ENCODE measurements around the gene DGKZ. TPM values are rescaled to one million over a fixed set of nuclear protein-coding genes. Genes with fewer than 3 reads are reported as not detected.

Gene DGKZ
- total RNA-seq, 2 experiments from 2014 or later = 76.0 to 81.4 TPM

DNA sequence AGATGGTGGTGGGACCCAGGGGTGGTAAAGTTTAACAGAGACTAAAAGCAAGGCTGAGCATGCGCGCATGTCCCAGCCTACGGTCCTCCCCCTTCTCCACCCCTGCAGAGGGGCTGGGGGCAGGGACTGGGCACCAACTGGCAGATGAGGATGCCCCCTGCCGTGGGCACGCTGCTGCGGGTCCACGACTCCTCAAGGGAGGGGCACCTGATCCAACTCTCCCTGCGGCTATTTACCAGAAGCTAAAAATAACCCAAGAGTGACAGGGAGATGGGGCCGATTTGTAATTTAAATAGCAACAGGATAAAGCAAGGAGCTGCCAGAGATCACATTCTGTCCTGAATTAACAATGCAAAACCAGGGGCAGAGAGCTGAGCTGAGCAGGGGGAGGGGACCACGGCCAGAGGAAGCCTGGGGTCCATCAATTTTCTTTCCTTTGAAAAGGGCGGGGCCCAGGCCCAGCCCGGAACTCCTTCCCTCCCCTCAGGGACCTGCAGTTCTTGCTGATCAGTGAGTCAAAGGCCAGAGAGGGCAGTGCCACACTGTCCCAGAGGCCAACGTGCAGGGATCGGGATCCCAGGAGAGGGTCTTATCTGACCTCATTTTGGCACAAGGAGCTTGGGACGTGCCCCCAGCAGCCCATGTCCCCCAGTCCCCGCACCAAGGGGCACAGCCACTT, 8.1 kb upstream of the DGKZ start:
- ChIA-PET POLR2A (interaction anchor here (0.7 kb wide), 1 partner anchor 23 kb away, joined by 7 read pairs; no protein-coding TSS in a partner anchor), CTCF (interaction anchor here (0.7 to 1.4 kb wide), 2 partner anchors 9 to 20 kb away, joined by 3 to 5 read pairs; no protein-coding TSS in a partner anchor)

DNA sequence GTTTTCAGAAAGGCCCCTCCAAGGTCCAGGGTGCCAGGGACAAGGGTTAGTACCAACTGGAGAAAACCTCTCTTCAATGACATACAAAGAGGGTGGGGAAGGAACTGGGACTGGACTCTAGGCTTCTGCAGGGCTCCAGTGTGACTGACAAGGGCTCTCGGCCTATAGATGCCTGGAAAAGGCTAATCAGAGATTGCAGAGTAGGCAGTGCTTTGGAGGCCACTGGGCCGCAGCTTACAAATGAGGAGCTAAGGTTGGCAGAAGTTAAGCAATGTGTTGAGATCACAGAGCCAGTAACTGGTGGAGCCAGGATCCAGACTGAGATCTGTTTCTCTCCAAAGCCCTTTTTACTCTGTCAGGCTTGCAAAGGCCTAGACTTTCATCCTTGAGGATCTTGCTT, 7.4 kb upstream of the DGKZ start:
- ChIA-PET CTCF (interaction anchor here (1.4 kb wide), 1 partner anchor 21 kb away, joined by 5 read pairs; no protein-coding TSS in a partner anchor), POLR2A (no interaction called here)

DNA sequence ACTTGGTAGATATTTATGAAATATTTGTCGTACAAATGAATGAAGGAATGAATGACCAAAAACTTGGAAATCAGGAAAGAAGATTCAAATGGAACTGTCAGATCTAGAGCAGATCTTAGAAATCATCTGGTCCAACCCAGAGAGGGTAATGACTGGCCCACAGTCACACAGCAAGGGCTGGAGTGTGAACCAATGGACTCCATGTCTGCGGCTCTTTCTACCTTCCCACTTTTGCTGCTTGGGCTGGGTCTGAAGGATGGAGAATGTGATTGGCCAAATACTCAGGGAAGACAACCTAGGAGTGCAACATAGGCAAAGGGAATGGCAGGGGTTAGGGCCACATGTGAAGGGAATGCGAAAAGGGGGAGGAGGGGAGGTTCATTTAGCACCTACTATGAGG, 5.8 kb upstream of the DGKZ start:
- ChIA-PET CTCF (interaction anchor here (0.8 to 1.2 kb wide), 2 partner anchors 23 to 103 kb away, joined by 3 to 4 read pairs; no protein-coding TSS in a partner anchor), POLR2A (no interaction called here)

DNA sequence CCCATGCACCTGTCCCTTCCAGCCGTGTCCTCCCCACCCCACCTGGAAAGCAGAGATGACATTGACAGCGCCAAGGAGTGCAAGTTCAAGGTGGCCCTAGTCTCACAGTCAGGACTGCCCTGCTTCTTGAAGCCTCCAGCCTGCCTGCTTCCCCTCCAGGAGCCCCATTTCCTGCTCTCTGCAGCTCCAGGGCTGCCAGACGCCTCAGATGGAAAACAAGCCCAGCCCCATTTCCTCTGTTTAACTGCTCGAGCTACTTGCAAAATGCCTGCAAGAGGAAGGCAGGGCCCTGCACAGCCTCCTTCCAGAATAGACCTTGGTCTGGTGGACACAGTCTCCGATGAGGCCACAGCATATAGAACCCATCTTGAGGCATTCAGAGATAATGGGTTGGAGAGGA, 5.0 kb upstream of the DGKZ start:
- POLR2A ChIA-PET = no interaction called here
- CTCF ChIA-PET = interaction anchor here (0.8 to 1.2 kb wide), 2 partner anchors 23 to 104 kb away, joined by 3 to 4 read pairs; no protein-coding TSS in a partner anchor

DNA sequence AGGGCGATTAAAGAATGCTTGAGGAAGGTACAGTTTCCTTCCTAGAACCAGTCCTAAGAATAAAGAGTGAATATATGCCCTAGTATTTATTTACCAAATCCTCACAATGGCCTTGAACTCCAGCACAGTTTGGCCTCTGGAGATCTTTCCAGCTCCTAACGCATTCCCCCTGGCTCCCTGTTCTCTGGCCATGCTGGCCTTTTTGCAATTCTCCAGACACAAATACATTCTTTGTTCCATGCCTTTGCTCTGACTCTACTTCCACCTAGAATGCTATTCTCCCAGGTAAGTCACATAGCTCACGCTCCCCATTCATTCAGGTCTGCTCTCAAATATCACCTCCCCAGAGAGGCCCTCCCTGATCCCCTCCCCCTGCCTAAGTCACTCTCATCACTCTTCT, 3.7 kb upstream of the DGKZ start:
- ChIA-PET POLR2A (no interaction called here), CTCF (interaction anchor here (0.7 to 1.4 kb wide), 4 partner anchors 9 to 104 kb away, joined by 3 to 5 read pairs (median 3); no protein-coding TSS in a partner anchor)

DNA sequence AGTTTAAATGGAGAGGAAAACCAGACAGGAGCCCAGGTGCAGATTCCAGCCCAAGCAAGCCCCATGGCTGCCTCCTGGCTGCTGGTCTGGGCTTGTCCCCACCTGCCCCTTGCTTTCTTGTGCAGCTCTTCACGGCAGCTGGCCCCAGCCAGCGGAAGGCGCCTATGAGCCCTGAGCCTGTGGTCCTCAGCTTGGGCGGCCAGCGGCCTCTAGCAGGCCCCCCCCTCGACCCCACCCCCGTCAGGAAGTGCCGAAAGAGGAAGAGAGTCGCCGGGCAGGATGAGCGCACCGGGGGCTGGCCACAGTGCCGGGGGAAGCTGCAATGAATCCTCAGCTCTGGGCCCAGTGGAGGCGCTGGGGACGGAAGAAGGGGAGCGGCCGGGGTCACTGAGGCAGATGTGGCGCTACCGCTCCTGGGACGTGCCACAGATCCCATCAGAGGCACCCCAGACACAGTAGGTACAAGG, 2.1 kb upstream of the DGKZ start:
- ChIA-PET CTCF (interaction anchor here (1.0 kb wide), 1 partner anchor 106 kb away, joined by 4 read pairs; no protein-coding TSS in a partner anchor), POLR2A (interaction anchor here (1.2 kb wide), 1 partner anchor 14 kb away, joined by 5 read pairs; no protein-coding TSS in a partner anchor)

DNA sequence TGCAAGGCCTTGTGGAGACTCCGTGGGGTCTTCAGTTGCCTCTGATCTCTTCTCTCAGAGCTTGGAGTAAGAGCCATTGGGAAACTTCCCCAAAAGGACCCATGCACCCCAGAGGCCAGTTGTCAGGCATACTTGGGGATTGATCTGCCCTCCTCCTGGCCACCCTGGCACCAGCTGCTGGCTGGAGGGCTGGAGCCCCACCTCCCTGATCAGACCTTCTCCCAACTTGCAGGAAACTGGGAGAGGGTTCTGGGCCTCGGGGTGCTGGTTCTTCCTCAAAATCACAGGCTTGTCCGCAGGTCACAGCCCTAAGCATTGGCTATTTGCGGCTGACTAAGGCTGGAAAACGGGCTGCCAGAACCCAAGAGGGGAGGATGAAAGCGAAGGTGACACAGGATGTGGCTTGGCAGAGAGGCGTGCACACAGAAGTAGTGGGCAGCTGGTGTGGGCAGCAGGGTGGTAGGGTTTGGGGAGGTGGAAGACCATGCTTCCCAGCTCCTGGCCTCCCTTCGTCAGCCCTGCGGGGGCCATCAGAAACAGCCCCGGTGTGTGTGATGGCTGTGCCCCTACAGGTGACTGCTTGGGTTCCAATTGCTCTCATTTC, 1.3 kb upstream of the DGKZ start:
- CTCF ChIA-PET = interaction anchor here (0.6 to 1.2 kb wide), 4 partner anchors 13 to 106 kb away, joined by 3 to 5 read pairs (median 4); no protein-coding TSS in a partner anchor
- POLR2A ChIA-PET = interaction anchor here (1.2 kb wide), 1 partner anchor 15 kb away, joined by 5 read pairs; no protein-coding TSS in a partner anchor

DNA sequence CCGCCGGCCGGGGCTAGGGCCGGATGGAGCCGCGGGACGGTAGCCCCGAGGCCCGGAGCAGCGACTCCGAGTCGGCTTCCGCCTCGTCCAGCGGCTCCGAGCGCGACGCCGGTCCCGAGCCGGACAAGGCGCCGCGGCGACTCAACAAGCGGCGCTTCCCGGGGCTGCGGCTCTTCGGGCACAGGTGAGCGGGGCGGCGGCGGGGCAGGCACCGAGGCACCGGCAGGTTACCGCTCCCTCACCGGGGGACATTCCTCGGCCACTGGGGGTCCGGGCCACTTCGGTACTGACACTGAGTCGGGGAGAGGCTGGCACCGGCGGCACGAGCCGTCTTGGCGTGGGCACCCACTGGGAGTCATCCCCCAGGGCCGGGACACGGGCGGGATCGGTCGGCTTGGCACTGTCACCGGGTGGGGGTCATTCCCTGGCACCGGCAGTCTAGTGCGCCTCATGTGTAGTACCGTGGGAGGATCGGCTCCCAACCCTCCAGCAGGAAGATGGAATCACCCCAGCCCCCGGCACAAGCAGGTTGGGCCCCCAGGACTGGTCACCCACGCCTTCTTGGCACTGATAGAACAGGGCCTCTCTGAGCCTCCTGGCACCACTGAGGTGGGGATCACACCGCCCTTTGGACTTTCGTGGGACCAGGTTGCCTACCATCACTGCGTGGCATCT, 511 bp downstream of the DGKZ start:
- ChIA-PET POLR2A (interaction anchor here (1.2 to 1.5 kb wide), 2 partner anchors 11 to 104 kb away, joined by 3 to 5 read pairs; no protein-coding TSS in a partner anchor), CTCF (interaction anchor here (0.5 to 10.8 kb wide), 9 partner anchors 10 to 184 kb away, joined by 3 to 207 read pairs (median 4); partner anchors contain the start of gene CHRM4)

DNA sequence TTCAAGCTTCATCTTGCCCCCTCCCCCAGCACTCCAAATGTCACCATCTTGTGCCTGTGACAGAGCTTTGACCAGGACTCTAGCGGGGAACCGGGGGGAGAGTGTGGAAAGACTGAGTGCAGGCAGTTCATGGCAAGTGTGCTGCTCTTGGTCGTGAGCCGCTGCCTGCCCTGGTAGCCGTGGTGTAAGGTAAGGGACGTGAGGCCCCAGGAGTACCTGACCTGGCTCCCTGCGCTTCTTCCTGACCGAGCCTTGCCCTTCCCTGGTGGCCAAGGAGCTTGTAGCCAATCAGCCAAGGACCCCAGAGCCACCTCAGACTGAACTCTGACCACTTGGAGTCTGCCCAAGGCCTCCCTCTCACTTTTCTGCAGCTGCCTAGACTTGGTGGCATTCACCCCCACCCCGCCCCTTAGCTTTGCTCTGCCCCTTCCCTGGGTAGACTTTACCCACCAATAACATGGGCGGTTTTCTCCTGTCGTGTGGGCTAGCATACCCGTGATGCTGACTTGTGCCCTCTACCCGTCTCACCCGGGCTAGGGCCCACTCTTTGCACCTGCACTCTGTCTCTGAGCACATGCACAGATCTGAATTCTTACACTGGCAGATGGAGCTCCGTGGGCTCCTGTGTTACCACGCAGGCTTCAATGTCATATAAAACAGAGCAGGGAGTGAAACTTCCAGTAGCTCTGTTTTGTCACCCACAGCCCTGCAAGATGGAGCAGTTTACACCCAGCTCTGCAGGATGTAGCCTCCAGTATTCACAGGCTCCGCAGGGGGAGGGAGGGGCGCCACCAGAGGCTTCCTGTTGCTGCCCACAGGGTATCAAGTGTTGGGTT, 1.5 kb downstream of the DGKZ start:
- POLR2A ChIA-PET = interaction anchor here (0.9 to 1.5 kb wide), 3 partner anchors 10 to 105 kb away, joined by 3 to 5 read pairs (median 4); no protein-coding TSS in a partner anchor
- CTCF ChIA-PET = interaction anchor here (0.9 to 10.8 kb wide), 6 partner anchors 9 to 105 kb away, joined by 4 to 207 read pairs (median 6); partner anchors contain the start of gene CHRM4

DNA sequence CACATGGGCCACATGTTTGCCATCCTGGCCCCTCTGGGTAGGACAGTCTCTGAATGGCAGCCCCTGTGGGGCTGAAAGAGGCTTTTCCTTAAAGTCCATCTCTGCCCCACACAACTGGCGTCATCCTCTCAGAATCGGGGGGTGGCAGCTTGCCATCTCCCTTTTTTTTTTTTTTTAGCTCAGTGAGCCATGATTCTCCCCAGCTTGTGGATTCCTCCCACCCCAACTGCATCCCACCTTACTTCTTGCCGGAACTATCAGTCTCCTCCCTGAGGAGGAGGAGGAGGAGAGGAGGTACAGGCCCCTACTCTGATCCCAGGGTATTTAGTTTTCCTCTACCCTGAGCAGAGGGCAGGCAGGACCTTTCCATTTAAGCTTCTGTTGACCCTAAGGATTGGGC, 3.4 kb downstream of the DGKZ start:
- CTCF ChIA-PET = interaction anchor here (0.8 to 10.8 kb wide), 5 partner anchors 14 to 113 kb away, joined by 3 to 207 read pairs (median 6); no protein-coding TSS in a partner anchor
- POLR2A ChIA-PET = no interaction called here

DNA sequence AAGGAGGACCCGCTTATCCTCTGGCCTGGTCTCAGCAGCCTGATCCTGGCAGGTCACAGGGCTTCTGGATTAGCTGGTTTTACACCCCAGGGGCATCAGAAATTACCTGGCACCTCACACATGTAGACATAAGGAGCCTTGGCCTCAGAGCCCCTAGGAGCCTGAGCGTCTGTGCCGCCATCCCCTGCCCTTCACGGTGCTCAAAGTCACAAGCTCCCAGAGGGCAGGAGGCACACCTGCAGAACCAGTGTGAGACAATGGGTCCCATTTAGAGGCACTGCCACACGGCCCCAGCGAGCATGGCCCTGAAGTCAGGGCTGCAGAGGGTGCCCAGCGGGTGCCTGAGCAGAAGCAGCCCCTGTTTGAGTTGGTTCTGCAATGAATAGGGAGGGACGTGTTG, 3.9 kb downstream of the DGKZ start:
- POLR2A ChIA-PET = interaction anchor here (1.1 kb wide), 1 partner anchor 10 kb away, joined by 8 read pairs; no protein-coding TSS in a partner anchor
- CTCF ChIA-PET = interaction anchor here (1.4 to 10.8 kb wide), 4 partner anchors 14 to 114 kb away, joined by 4 to 207 read pairs (median 10); no protein-coding TSS in a partner anchor

DNA sequence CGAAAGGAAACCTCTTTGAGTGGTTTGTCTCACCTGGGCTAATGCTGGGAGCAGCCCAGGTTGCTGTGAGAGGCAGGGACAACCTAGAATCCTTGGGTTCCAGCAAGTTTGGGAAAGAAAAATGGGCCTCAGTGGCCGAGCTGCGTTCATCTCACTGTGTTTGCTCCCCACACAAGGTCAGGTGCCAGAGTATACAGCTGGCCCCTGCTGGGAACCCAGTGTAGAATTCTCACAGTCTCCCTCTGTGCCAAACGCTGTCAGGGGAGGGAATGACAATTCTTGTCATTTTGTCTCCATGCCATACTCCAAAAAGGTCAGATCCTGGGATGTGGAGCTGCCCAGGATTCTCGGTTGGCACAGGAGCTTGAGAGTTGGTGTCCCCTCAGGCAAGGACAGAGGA, 4.3 kb downstream of the DGKZ start:
- ChIA-PET POLR2A (interaction anchor here (0.7 to 1.1 kb wide), 2 partner anchors 10 to 113 kb away, joined by 3 to 8 read pairs; no protein-coding TSS in a partner anchor), CTCF (interaction anchor here (1.0 to 10.8 kb wide), 7 partner anchors 13 to 178 kb away, joined by 3 to 207 read pairs (median 5); no protein-coding TSS in a partner anchor)

DNA sequence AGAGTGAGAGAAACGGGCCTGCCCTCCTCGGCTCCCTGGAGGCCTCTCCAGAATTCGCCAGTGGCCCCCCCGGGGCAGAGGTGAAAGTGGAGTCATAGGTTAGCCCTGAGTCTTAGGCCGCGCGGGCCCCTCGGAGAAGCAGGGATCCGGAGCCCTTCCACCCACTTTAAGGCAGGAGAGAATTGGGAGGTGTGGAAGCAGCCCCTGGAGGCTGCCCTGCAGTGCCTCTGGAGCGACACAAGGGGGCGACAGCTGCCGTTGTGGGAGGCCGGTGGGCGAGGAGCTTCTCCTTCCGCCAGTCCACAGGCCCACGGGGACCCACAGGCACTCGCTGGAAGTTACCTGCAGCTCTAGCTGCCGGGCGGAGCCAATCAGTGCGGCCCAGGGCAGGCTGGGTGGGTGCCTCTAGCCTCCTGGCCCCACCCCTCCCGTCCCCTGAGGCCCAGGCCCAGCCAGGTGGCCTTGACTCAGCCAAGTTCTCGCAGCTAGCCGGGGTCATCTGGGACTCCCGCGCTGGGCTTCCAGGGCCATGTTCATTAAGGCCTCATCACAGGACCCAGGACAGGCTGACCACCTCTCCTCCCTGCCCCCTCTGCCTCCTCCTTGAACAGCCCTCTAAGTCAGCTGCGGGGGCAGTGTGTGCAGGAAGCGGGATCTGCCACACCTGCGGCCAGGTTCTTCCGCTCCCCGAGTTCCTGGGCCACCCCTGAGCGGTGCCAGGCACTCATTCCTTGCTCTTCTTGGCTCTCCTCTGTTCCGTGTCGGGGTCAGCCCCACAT, 5.0 kb downstream of the DGKZ start:
- CTCF ChIA-PET = interaction anchor here (0.9 to 10.8 kb wide), 9 partner anchors 9 to 177 kb away, joined by 3 to 207 read pairs (median 5); no protein-coding TSS in a partner anchor
- POLR2A ChIA-PET = interaction anchor here (0.6 to 1.2 kb wide), 4 partner anchors 9 to 114 kb away, joined by 3 to 8 read pairs (median 4); no protein-coding TSS in a partner anchor

DNA sequence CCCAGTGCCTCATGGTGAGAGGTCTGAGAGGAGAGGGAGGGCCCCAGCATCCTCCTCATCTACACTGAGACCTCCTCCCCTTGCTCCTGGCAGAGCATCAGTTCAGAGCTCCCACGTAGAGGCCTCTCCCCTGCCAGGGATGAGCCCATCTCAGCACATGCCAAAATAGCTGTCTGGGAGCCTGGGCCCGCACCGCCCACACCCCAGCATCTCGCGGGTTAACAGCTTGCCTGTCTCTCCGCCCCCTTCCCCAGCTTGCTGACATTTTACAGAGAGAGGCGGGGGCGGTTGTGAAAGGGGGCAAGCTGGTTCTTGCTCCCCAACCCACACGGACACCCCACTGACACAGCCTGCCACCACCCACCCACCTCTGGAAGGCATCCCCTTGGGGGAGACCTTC, 6.4 kb downstream of the DGKZ start:
- POLR2A ChIA-PET = interaction anchor here (0.8 to 1.2 kb wide), 2 partner anchors 36 to 110 kb away, joined by 4 to 5 read pairs; no protein-coding TSS in a partner anchor
- CTCF ChIA-PET = interaction anchor here (0.9 to 10.8 kb wide), 3 partner anchors 11 to 39 kb away, joined by 3 to 207 read pairs (median 4); no protein-coding TSS in a partner anchor

DNA sequence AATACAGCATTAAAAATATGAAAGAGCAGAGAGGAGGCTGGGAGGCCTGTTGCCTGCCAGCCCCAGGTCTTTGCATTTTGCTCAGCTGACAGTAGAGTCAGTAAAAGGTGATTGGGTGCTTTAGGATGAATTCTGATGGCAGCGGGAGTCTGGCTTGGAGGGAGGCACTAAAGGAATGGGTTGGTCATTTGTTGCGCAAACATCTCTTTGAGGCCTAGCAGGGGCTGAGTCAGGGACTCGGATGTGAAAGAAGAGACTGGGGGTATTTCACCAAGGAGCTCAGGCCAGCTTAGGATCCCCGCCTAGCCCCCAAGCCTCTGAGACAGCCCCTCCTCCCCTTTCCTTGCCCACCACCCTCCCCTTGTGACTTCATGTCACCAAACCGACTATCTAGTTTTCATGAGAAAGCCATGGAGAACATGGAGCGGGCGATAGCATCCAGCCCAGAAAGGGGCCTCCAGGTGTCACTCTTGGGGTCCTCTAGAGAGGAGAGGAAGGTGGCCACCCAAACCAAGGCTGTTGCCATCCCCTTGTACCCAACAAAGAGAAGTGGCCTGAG, 9.7 kb downstream of the DGKZ start:
- POLR2A ChIA-PET = no interaction called here
- CTCF ChIA-PET = interaction anchor here (0.6 to 10.8 kb wide), 2 partner anchors 8 to 1277 kb away, joined by 4 to 207 read pairs; no protein-coding TSS in a partner anchor

DNA sequence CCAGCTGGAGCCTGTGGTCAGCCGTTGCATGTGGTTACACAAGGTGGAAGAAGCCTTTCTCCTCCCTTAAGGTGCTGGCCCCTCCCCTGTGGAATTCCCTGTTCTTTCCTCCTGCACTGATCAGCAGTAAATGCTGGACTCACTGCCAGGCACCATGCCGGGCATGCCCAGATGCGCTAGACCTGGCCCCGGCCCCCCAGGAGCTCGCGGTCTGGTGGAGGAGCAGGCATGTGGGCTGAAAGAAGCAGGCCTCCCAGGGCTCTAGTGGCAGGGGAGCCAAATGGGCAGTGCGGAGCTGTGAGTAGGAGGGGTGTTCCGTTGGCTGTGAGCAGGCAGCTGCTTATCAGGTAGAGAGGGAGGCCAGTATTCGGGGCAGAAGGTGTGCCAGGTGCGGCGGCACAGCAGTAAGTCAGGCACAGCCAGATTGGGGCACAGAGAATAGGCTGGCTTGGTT, 10.2 kb downstream of the DGKZ start:
- POLR2A ChIA-PET = no interaction called here
- CTCF ChIA-PET = interaction anchor here (1.6 to 10.8 kb wide), 2 partner anchors 8 to 9 kb away, joined by 6 to 207 read pairs; no protein-coding TSS in a partner anchor
